ENCODE results near the gene EIF4G1.

DNA sequence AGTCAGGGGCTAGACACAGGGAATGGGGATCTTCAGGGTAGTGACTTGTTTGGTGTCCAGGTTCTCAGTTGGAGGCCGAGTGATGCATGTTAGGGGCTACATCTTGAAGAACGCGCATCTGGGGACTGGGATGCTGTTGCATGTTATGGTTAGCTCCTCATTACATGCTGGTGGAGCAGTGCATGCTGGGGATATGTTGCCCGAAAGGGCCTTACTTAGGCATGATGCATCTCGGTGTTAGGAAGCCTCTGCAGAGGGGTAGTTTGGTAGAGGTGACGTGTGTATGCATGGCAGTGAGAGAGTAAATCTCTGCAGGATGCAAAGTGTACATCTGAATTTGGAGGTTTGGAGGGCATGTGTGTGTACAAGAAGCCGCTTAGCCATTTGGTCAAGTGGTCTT, 2.4 kb downstream of the EIF4G1 start:
- TF ChIP-seq POLR2AphosphoS5 (IDR thresholded peaks at IDR 0.05; ENCODE audit: borderline replicate concordance, low read depth, low read length) (0 out of 2 replicates have a peak, but pooled peaks have one; percentile 3), EZH2 (IDR thresholded peaks at IDR 0.05) (no peak)

All from SK-N-MC (cell line).